Bronchial epithelial cell (primary cell): ENCODE results near the gene KLHL11. TPM values are rescaled to one million over a fixed set of nuclear protein-coding genes. Genes with fewer than 3 reads are reported as not detected.
A peak's percentile ranks its signal among the peaks of the same experiment; 100 is the strongest.

Source experiments
- DNase-seq: peaks from one replicate; pipeline ENCODE4 v3.0.0-alpha.2; 2010; ENCODE audit warnings: low read depth
- FAIRE-seq: peaks from 2 replicates; lab custom pipeline; 2011; peaks lifted over from hg19 to GRCh38; lab: Jason Lieb, UNC
- H3K27me3 ChIP-seq: 2 replicates; pipeline ENCODE4 v1.5.1; 2011; ENCODE audit warnings: low read length; ENCODE audit not compliant: control insufficient read depth, insufficient read depth
- H3K36me3 ChIP-seq: 2 replicates; pipeline ENCODE4 v1.5.1; 2011; ENCODE audit warnings: low read length; ENCODE audit not compliant: control insufficient read depth, insufficient read depth
- H3K4me3 ChIP-seq: 2 replicates; pipeline ENCODE4 v1.5.1; 2011; ENCODE audit warnings: mild to moderate bottlenecking, low read depth, low read length, control low read depth
- total RNA-seq: library from RNA; depleted of rRNA; stranded (reverse); fragments of >200 nt; gene quantifications from 2 replicates; pipeline ENCODE4 v1.2.1, GENCODE V29; 2014
- TF ChIP-seq, protein P1 (sequence below): IDR thresholded peaks from 2 replicates; pipeline ENCODE4 v1.5.1; 2011; ENCODE audit warnings: mild to moderate bottlenecking, moderate library complexity, low read length, control low read depth, inconsistent platforms; ENCODE audit not compliant: insufficient read depth, severe bottlenecking

The KLHL11 gene
- total RNA-seq, 1 donor from 2014 or later, result 33.2 TPM

DNA sequence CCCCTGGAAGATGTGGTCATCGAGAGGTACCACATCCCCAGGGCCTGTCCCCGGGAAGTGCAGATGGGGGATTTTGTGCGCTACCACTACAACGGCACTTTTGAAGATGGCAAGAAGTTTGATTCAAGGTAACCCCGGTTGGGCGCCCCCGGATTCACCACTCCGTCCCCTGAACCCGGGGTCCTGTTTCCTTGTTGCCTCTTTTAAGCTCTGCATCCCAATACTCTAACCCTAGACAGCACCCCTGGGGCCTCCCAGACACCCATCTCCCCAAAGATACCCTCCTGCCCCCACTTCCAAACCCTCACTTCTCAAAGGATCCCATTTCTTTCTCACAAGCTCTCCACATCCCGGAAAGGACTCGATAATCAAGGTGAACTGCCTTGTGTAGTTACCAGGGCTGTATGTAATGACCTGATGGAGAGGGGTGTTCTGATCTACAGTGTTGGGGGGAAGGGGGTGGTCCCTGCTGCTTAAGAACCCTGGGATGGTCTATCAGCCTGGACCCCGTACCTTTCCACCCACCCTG, 52.0 kb downstream of the KLHL11 start:
- H3K4me3 ChIP-seq, result peak overlapping the region; percentile 57
- H3K36me3 ChIP-seq, result peaks cover 7% of the 10 kb centered on the region
- no peak for DNase-seq
- FAIRE-seq, result no peak
- TF ChIP-seq, protein P1, sequence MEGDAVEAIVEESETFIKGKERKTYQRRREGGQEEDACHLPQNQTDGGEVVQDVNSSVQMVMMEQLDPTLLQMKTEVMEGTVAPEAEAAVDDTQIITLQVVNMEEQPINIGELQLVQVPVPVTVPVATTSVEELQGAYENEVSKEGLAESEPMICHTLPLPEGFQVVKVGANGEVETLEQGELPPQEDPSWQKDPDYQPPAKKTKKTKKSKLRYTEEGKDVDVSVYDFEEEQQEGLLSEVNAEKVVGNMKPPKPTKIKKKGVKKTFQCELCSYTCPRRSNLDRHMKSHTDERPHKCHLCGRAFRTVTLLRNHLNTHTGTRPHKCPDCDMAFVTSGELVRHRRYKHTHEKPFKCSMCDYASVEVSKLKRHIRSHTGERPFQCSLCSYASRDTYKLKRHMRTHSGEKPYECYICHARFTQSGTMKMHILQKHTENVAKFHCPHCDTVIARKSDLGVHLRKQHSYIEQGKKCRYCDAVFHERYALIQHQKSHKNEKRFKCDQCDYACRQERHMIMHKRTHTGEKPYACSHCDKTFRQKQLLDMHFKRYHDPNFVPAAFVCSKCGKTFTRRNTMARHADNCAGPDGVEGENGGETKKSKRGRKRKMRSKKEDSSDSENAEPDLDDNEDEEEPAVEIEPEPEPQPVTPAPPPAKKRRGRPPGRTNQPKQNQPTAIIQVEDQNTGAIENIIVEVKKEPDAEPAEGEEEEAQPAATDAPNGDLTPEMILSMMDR, result no peak
- no peaks in the 10 kb centered on the region for H3K27me3 ChIP-seq

GRCh38 chr17:41812381-41813151, 52.7 kb downstream of the KLHL11 start, which contains the start of gene FKBP10:
Gene FKBP10 (plus strand): TSS chr17:41813004. CDS start chr17:41813035, 31 bp downstream.
- TF ChIP-seq, protein P1, result no peak
- no peaks in the 10 kb centered on the region for H3K27me3 ChIP-seq
- FAIRE-seq (no peak), DNase-seq (peak; percentile 47)
- peaks cover 7% of the 10 kb centered on the region for H3K36me3 ChIP-seq
- peak within 1 kb of the TSS; percentile 57 for H3K4me3 ChIP-seq

GRCh38 chr17:41811549-41812380, 53.5 kb downstream of the KLHL11 start, which contains the start of gene P3H4:
Gene P3H4 (minus strand): TSS chr17:41811949. CDS start chr17:41811915, 34 bp downstream.
- Histone ChIP-seq H3K36me3 (peaks cover 6% of the 10 kb centered on the region), H3K27me3 (no peaks in the 10 kb centered on the region), H3K4me3 (peak within 1 kb of the TSS; percentile 57)
- DNase-seq (peak; percentile 66), FAIRE-seq (no peak)
- TF ChIP-seq, protein P1, result peak; percentile 96

DNA sequence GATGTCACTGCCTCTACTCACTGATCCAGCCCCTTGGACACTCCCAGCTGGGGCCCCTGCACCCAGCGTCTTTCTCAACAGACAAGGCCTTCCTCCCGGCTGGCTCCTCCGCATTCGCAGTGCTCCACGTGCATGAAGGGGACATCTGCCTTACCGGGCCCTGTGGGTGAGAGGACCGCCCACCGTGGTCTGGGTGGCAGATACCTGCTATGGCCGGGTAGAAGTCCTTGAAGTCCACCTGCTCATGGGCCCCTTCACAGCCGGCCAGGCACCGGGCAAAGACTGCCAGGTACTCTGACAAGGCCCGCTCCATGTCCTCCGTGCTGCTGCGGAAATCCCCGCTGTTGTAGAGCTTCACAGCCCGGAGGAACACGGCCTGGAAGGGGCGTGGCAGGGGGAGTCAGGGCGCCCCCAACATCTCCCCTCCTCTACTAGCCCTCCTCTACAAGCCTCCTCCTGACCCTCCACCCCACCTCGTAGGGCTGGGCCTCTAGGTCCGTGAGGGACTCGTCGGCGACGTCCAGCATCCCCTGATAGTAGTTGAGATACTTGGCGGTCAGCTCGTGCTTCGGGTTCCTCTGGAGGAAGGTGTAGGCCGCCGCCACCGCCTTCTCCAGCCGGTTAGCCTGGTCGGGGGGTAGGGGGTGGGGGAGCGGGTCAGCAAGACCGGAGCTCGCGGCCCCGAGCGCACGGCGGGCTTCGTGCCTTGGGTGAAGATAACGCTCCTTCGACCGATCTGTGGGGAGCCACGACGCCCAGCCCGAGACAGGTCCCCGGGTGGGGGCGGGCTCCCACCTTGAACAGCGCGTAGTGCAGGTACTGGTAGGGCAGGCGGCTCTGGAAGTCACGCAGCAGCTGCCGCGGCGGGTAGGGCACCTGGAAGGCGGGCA, 54.3 kb downstream of the KLHL11 start:
- no peak for FAIRE-seq
- Histone ChIP-seq H3K4me3 (peak overlapping the region; percentile 57), H3K36me3 (peaks cover 10% of the 10 kb centered on the region), H3K27me3 (no peaks in the 10 kb centered on the region)
- no peak for DNase-seq
- TF ChIP-seq, protein P1, result no peak
